ENCODE measurements around the gene ARHGAP29. TPM values are rescaled to one million over a fixed set of nuclear protein-coding genes. Genes with fewer than 3 reads are reported as not detected.
A peak's percentile ranks its signal among the peaks of the same experiment; 100 is the strongest.

The ARHGAP29 gene
- total and polyA plus RNA-seq, 4 donors = 15.3 to 86.0 (median 51.5) TPM

GRCh38 chr1:94269921-94270320 is 32.5 kb upstream of the ARHGAP29 start:
- Histone ChIP-seq H3K36me3 (ENCODE audit: control insufficient read depth, insufficient read depth, low read length) (no peaks in the 10 kb centered on the region), H3K4me1 (ENCODE audit: control insufficient read depth, insufficient read depth, low read length) (no peaks in the 10 kb centered on the region), H3K9me3 (ENCODE audit: control insufficient read depth, insufficient read depth, low read length) (no peaks in the 10 kb centered on the region), H3K27me3 (ENCODE audit: control insufficient read depth, insufficient read depth, low read length) (no peaks in the 10 kb centered on the region), H3K27ac (ENCODE audit: low read depth, low read length) (no peak overlapping the region), H3K4me3 (ENCODE audit: low read depth, low read length) (no peak overlapping the region)
- WGBS (ENCODE audit: insufficient coverage) = no CpG with 5 or more reads among the region's 2 CpGs
- no peak for DNase-seq (ENCODE audit: low read depth in 4 of 6, low spot score in 6 of 6)

GRCh38 chr1:94265906-94266305 is 28.5 kb upstream of the ARHGAP29 start:
- H3K36me3 ChIP-seq (ENCODE audit: control insufficient read depth, insufficient read depth, low read length) = no peaks in the 10 kb centered on the region
- peak in 1 of 6 donors; percentile 4 for DNase-seq (ENCODE audit: low read depth in 4 of 6, low spot score in 6 of 6)
- H3K9me3 ChIP-seq (ENCODE audit: control insufficient read depth, insufficient read depth, low read length) = no peaks in the 10 kb centered on the region
- H3K4me3 ChIP-seq (ENCODE audit: low read depth, low read length) = no peak overlapping the region
- 46% methylated on average over 2 of the region's 2 CpGs for WGBS (ENCODE audit: insufficient coverage)
- no peaks in the 10 kb centered on the region for H3K27me3 ChIP-seq (ENCODE audit: control insufficient read depth, insufficient read depth, low read length)
- H3K27ac ChIP-seq (ENCODE audit: low read depth, low read length) = no peak overlapping the region
- H3K4me1 ChIP-seq (ENCODE audit: control insufficient read depth, insufficient read depth, low read length) = no peaks in the 10 kb centered on the region

- Histone ChIP-seq H3K27me3 (ENCODE audit: control insufficient read depth, insufficient read depth, low read length) (no peaks in the 10 kb centered on the region), H3K36me3 (ENCODE audit: control insufficient read depth, insufficient read depth, low read length) (no peaks in the 10 kb centered on the region), H3K4me1 (ENCODE audit: control insufficient read depth, insufficient read depth, low read length) (no peaks in the 10 kb centered on the region), H3K4me3 (ENCODE audit: low read depth, low read length) (no peak overlapping the region), H3K27ac (ENCODE audit: low read depth, low read length) (no peak overlapping the region), H3K9me3 (ENCODE audit: control insufficient read depth, insufficient read depth, low read length) (no peaks in the 10 kb centered on the region)
- 14% methylated on average over 2 of the region's 3 CpGs for WGBS (ENCODE audit: insufficient coverage)
- peak in 1 of 6 donors; percentile 34 for DNase-seq (ENCODE audit: low read depth in 4 of 6, low spot score in 6 of 6)
Observed at GRCh38 chr1:94265011-94265422, 27.6 kb upstream of the ARHGAP29 start.

- no peaks in the 10 kb centered on the region for H3K36me3 ChIP-seq (ENCODE audit: control insufficient read depth, insufficient read depth, low read length)
- no peak overlapping the region for H3K27ac ChIP-seq (ENCODE audit: low read depth, low read length)
- H3K27me3 ChIP-seq (ENCODE audit: control insufficient read depth, insufficient read depth, low read length) = no peaks in the 10 kb centered on the region
- H3K4me1 ChIP-seq (ENCODE audit: control insufficient read depth, insufficient read depth, low read length) = no peaks in the 10 kb centered on the region
- no peak for DNase-seq (ENCODE audit: low read depth in 4 of 6, low spot score in 6 of 6)
- WGBS (ENCODE audit: insufficient coverage) = 95% methylated on average over 2 of the region's 2 CpGs
- no peak overlapping the region for H3K4me3 ChIP-seq (ENCODE audit: low read depth, low read length)
- H3K9me3 ChIP-seq (ENCODE audit: control insufficient read depth, insufficient read depth, low read length) = no peaks in the 10 kb centered on the region
Observed at GRCh38 chr1:94260635-94261387, 23.4 kb upstream of the ARHGAP29 start.

- no peak overlapping the region for H3K27ac ChIP-seq (ENCODE audit: low read depth, low read length)
- WGBS (ENCODE audit: insufficient coverage) = 82% methylated on average over 5 of the region's 7 CpGs
- H3K4me1 ChIP-seq (ENCODE audit: control insufficient read depth, insufficient read depth, low read length) = no peaks in the 10 kb centered on the region
- DNase-seq (ENCODE audit: low read depth in 4 of 6, low spot score in 6 of 6) = no peak
- H3K4me3 ChIP-seq (ENCODE audit: low read depth, low read length) = no peak overlapping the region
- no peaks in the 10 kb centered on the region for H3K9me3 ChIP-seq (ENCODE audit: control insufficient read depth, insufficient read depth, low read length)
- H3K36me3 ChIP-seq (ENCODE audit: control insufficient read depth, insufficient read depth, low read length) = no peaks in the 10 kb centered on the region
- no peaks in the 10 kb centered on the region for H3K27me3 ChIP-seq (ENCODE audit: control insufficient read depth, insufficient read depth, low read length)
Observed at GRCh38 chr1:94259635-94260289, 22.4 kb upstream of the ARHGAP29 start.

GRCh38 chr1:94258873-94259331 is 21.5 kb upstream of the ARHGAP29 start:
- no peaks in the 10 kb centered on the region for H3K9me3 ChIP-seq (ENCODE audit: control insufficient read depth, insufficient read depth, low read length)
- no peaks in the 10 kb centered on the region for H3K36me3 ChIP-seq (ENCODE audit: control insufficient read depth, insufficient read depth, low read length)
- no peak overlapping the region for H3K27ac ChIP-seq (ENCODE audit: low read depth, low read length)
- H3K4me3 ChIP-seq (ENCODE audit: low read depth, low read length) = no peak overlapping the region
- H3K27me3 ChIP-seq (ENCODE audit: control insufficient read depth, insufficient read depth, low read length) = no peaks in the 10 kb centered on the region
- no peaks in the 10 kb centered on the region for H3K4me1 ChIP-seq (ENCODE audit: control insufficient read depth, insufficient read depth, low read length)
- DNase-seq (ENCODE audit: low read depth in 4 of 6, low spot score in 6 of 6) = no peak

GRCh38 chr1:94257444-94257843 is 20.1 kb upstream of the ARHGAP29 start:
- no peaks in the 10 kb centered on the region for H3K36me3 ChIP-seq (ENCODE audit: control insufficient read depth, insufficient read depth, low read length)
- no peaks in the 10 kb centered on the region for H3K27me3 ChIP-seq (ENCODE audit: control insufficient read depth, insufficient read depth, low read length)
- H3K4me3 ChIP-seq (ENCODE audit: low read depth, low read length) = no peak overlapping the region
- H3K27ac ChIP-seq (ENCODE audit: low read depth, low read length) = no peak overlapping the region
- no peaks in the 10 kb centered on the region for H3K4me1 ChIP-seq (ENCODE audit: control insufficient read depth, insufficient read depth, low read length)
- no peak for DNase-seq (ENCODE audit: low read depth in 4 of 6, low spot score in 6 of 6)
- H3K9me3 ChIP-seq (ENCODE audit: control insufficient read depth, insufficient read depth, low read length) = no peaks in the 10 kb centered on the region

GRCh38 chr1:94255476-94255875 is 18.1 kb upstream of the ARHGAP29 start:
- 43% methylated on average over 1 of the region's 2 CpGs for WGBS (ENCODE audit: insufficient coverage)
- H3K4me3 ChIP-seq (ENCODE audit: low read depth, low read length) = no peak overlapping the region

GRCh38 chr1:94254073-94254810 is 16.9 kb upstream of the ARHGAP29 start:
- no peaks in the 10 kb centered on the region for H3K9me3 ChIP-seq (ENCODE audit: control insufficient read depth, insufficient read depth, low read length)
- no peak overlapping the region for H3K4me3 ChIP-seq (ENCODE audit: low read depth, low read length)
- peaks cover 2% of the 10 kb centered on the region for H3K27me3 ChIP-seq (ENCODE audit: control insufficient read depth, insufficient read depth, low read length)
- no CpG with 5 or more reads among the region's 3 CpGs for WGBS (ENCODE audit: insufficient coverage)
- no peak overlapping the region for H3K27ac ChIP-seq (ENCODE audit: low read depth, low read length)
- no peaks in the 10 kb centered on the region for H3K4me1 ChIP-seq (ENCODE audit: control insufficient read depth, insufficient read depth, low read length)
- no peak for DNase-seq (ENCODE audit: low read depth in 4 of 6, low spot score in 6 of 6)
- no peaks in the 10 kb centered on the region for H3K36me3 ChIP-seq (ENCODE audit: control insufficient read depth, insufficient read depth, low read length)

More at GRCh38 chr1:94255476-94255875, 18.1 kb upstream of the ARHGAP29 start:
- no peak for DNase-seq (ENCODE audit: low read depth in 4 of 6, low spot score in 6 of 6)
- Histone ChIP-seq H3K4me1 (ENCODE audit: control insufficient read depth, insufficient read depth, low read length) (no peaks in the 10 kb centered on the region), H3K27ac (ENCODE audit: low read depth, low read length) (no peak overlapping the region), H3K9me3 (ENCODE audit: control insufficient read depth, insufficient read depth, low read length) (no peaks in the 10 kb centered on the region), H3K36me3 (ENCODE audit: control insufficient read depth, insufficient read depth, low read length) (no peaks in the 10 kb centered on the region), H3K27me3 (ENCODE audit: control insufficient read depth, insufficient read depth, low read length) (peaks cover 2% of the 10 kb centered on the region)

Measured in spinal cord (tissue), 10 donors.